CD4-positive, CD25-positive, alpha-beta regulatory T cell (primary cell): ENCODE measurements around the gene BAZ2B. TPM values are rescaled to one million over a fixed set of nuclear protein-coding genes. Genes with fewer than 3 reads are reported as not detected.
A peak's percentile ranks its signal among the peaks of the same experiment; 100 is the strongest.

Experiments used
- ATAC-seq, 2 donors: fragments of 150-1000 bp; cut with Tn5 transposase; one replicate each; pipeline ENCODE4 v1.10.0; 2021; ENCODE audit warnings: low read depth in 2 of 2, moderate number of reproducible peaks in 2 of 2, moderate library complexity in 1 of 2
- DNase-seq, 3 donors: peaks; one replicate each; pipeline versions ENCODE4 v3.0.0 to v3.0.0-alpha.2; 2012 to 2022; ENCODE audit warnings: mixed read lengths in 1 of 3
- H3K27ac ChIP-seq: one replicate; pipeline ENCODE4 v1.7.0; 2013; ENCODE audit warnings: mild to moderate bottlenecking, low read length; ENCODE audit not compliant: insufficient read depth, poor library complexity, severe bottlenecking
- H3K27me3 ChIP-seq: one replicate; pipeline ENCODE4 v1.7.0; 2013; ENCODE audit warnings: low read length; ENCODE audit not compliant: control insufficient read depth, insufficient read depth
- H3K36me3 ChIP-seq: one replicate; pipeline ENCODE4 v1.7.0; 2013; ENCODE audit warnings: mild to moderate bottlenecking, low read length, moderate library complexity; ENCODE audit not compliant: control insufficient read depth, insufficient read depth
- H3K4me1 ChIP-seq: 2 replicates; pipeline ENCODE4 v1.7.0; 2013; ENCODE audit warnings: mild to moderate bottlenecking, low read length; ENCODE audit not compliant: insufficient read depth, control insufficient read depth, poor library complexity, severe bottlenecking
- H3K4me3 ChIP-seq: one replicate; pipeline ENCODE4 v1.7.0; 2013; ENCODE audit warnings: low read depth, mild to moderate bottlenecking, low read length, moderate library complexity
- H3K9me3 ChIP-seq, 2 experiments: 1 replicate in 1 of 2; 2 replicates in 1 of 2; pipeline ENCODE4 v1.7.0; 2013; ENCODE audit warnings: low read length in 2 of 2, mild to moderate bottlenecking in 1 of 2, moderate library complexity in 1 of 2; ENCODE audit not compliant: control insufficient read depth in 2 of 2
- H3K27ac Mint-ChIP-seq, 3 donors: one replicate each; pipeline ENCODE4 v1.8.0; 2020 to 2022; ENCODE audit warnings: mild to moderate bottlenecking in 3 of 3, mixed read lengths in 3 of 3, moderate library complexity in 2 of 3
- H3K27me3 Mint-ChIP-seq: one replicate; pipeline ENCODE4 v1.8.0; 2022; ENCODE audit warnings: mild to moderate bottlenecking, mixed read lengths
- H3K36me3 Mint-ChIP-seq: one replicate; pipeline ENCODE4 v1.8.0; 2020; ENCODE audit warnings: mixed read lengths
- H3K4me1 Mint-ChIP-seq, 4 donors: one replicate each; pipeline ENCODE4 v1.8.0; 2020 to 2022; ENCODE audit warnings: mixed read lengths in 4 of 4, mild to moderate bottlenecking in 1 of 4
- H3K4me3 Mint-ChIP-seq, 4 donors: one replicate each; pipeline ENCODE4 v1.8.0; 2020 to 2022; ENCODE audit warnings: mild to moderate bottlenecking in 4 of 4, mixed read lengths in 4 of 4, moderate library complexity in 3 of 4
- H3K9me3 Mint-ChIP-seq, 7 donors: one replicate each; pipeline ENCODE4 v1.8.0; 2020 to 2022; ENCODE audit warnings: mixed read lengths in 7 of 7, mild to moderate bottlenecking in 3 of 7, moderate library complexity in 2 of 7
- polyA plus RNA-seq, 4 donors: library from polyadenylated mRNA; unstranded; fragments of 300-500 nt; fragmentation: Illumina TruSeq; gene quantifications; one replicate each; pipeline ENCODE4 v1.2.3, GENCODE V29; 2021
- total RNA-seq: library from RNA; stranded (reverse); gene quantifications from one replicate; pipeline ENCODE4 v1.2.3, GENCODE V29; 2022

The BAZ2B gene
- total and polyA plus RNA-seq, 5 donors from 2014 or later, result 7.8 to 39.6 (median 9.6) TPM

DNA sequence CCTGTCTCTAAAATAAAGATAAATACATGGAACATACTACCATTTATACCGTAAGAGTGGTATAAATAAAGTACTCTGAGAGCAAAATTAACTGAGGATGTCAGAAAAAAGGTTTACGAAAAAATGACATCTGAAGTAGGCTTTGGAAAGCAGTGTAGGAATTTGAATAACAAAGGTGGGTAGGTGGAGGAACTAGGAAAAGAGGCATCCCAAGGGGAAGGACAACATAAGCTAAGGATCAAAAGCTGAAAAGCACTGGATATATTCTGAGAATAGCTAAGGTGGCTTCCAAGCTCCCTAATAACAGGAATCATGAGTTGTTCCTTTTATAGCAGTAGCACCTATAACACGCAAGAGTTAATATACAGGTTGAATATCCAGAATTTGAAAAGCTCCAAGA lies 91.3 kb downstream of the BAZ2B start:
- Histone ChIP-seq H3K27me3 (no peaks in the 10 kb centered on the region), H3K4me3 (no peak overlapping the region), H3K36me3 (no peaks in the 10 kb centered on the region), H3K4me1 (no peaks in the 10 kb centered on the region), H3K9me3 (no peaks in the 10 kb centered on the region), H3K27ac (no peak overlapping the region)
- Mint-ChIP-seq H3K4me1 (peaks cover 0 to 3% (median 0%) of the 10 kb centered on the region in 4 donors), H3K9me3 (peaks cover 0 to 1% (median 0%) of the 10 kb centered on the region in 7 donors), H3K27me3 (no peaks in the 10 kb centered on the region), H3K4me3 (no peak overlapping the region), H3K27ac (no peak overlapping the region), H3K36me3 (peaks cover 3% of the 10 kb centered on the region)
- ATAC-seq (no peak), DNase-seq (no peak)

DNA sequence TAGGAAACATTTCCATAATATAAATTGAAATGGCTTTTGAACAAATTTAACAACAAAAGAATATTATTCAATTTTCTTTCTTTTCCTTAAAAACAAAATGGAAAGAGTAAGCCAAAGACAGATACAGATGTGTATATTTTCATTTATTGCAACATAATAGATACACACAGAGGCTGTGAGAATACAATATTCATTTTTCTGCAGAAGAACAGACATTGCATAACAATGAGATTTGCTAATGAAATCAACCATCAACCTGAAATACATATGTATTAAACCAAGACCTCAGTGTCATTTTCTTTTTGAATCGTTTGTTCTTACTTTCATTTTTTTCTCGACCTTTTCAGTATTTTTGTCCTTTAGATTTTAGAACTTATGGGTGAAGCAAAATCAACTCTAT lies 95.1 kb downstream of the BAZ2B start:
- Histone ChIP-seq H3K4me1 (peaks cover under 1% of the 10 kb centered on the region), H3K4me3 (no peak overlapping the region), H3K9me3 (no peaks in the 10 kb centered on the region), H3K27ac (no peak overlapping the region), H3K27me3 (no peaks in the 10 kb centered on the region), H3K36me3 (no peaks in the 10 kb centered on the region)
- H3K27ac Mint-ChIP-seq, result peak overlapping the region in 1 of 3 donors; percentile 0
- no peaks in the 10 kb centered on the region for H3K36me3 Mint-ChIP-seq
- DNase-seq, result no peak
- H3K4me1 Mint-ChIP-seq, result peaks cover 5 to 8% (median 6%) of the 10 kb centered on the region in 4 donors
- H3K27me3 Mint-ChIP-seq, result no peaks in the 10 kb centered on the region
- H3K9me3 Mint-ChIP-seq, result peaks cover 0 to 1% (median 0%) of the 10 kb centered on the region in 7 donors
- no peak for ATAC-seq
- no peak overlapping the region for H3K4me3 Mint-ChIP-seq

DNA sequence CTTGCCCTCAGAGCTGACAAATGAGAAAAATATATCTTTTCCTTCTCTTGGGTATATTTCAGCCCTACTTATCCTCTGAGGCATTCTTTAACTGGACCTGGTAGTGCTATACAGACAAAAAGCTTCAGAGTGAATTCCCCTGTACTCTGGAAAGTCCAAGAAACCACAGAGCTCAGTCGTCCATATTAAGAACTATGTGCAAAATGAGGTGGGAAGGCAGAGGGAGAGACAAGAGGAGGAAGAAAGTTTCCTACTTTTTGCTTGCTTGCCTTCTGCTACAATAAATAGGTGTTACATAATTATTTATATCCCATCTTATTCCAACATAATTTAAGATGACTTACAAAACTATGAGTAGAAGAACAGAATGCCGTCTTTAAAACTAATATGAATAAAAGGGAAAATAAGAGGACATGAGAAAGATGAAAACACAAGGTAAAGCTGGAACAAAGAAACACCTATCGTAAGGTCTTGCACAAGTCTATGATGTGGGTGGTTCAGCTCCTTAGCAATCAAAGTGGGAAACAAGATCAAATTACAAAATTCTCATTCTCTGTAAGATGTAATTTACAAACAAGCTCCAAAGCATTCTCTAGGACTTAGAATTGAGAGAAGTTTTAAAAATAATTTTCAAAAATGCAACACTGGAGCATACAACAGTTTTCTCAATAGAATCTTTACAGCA lies 97.9 kb downstream of the BAZ2B start:
- Mint-ChIP-seq H3K27me3 (no peaks in the 10 kb centered on the region), H3K36me3 (peaks cover under 1% of the 10 kb centered on the region), H3K4me3 (no peak overlapping the region), H3K9me3 (peaks cover 0 to 1% (median 0%) of the 10 kb centered on the region in 7 donors), H3K27ac (no peak overlapping the region), H3K4me1 (peaks cover 17 to 30% (median 23%) of the 10 kb centered on the region in 4 donors)
- DNase-seq (no peak), ATAC-seq (no peak)
- no peaks in the 10 kb centered on the region for H3K9me3 ChIP-seq
- no peak overlapping the region for H3K27ac ChIP-seq
- no peaks in the 10 kb centered on the region for H3K36me3 ChIP-seq
- no peaks in the 10 kb centered on the region for H3K27me3 ChIP-seq
- H3K4me1 ChIP-seq, result peaks cover 19% of the 10 kb centered on the region
- no peak overlapping the region for H3K4me3 ChIP-seq

- H3K27me3 ChIP-seq, result no peaks in the 10 kb centered on the region
- Mint-ChIP-seq H3K27me3 (no peaks in the 10 kb centered on the region), H3K27ac (peak overlapping the region; percentile 79 to 96 (median 93)), H3K4me3 (peak overlapping the region; percentile 82 to 87 (median 84)), H3K4me1 (peaks cover 25 to 38% (median 31%) of the 10 kb centered on the region in 4 donors), H3K9me3 (peaks cover 0 to 1% (median 0%) of the 10 kb centered on the region in 7 donors), H3K36me3 (peaks cover 3% of the 10 kb centered on the region)
- ATAC-seq (peak; percentile 92 to 94), DNase-seq (peak in 2 of 3 donors; percentile 70 to 81)
- H3K36me3 ChIP-seq, result no peaks in the 10 kb centered on the region
- no peaks in the 10 kb centered on the region for H3K9me3 ChIP-seq
- peak overlapping the region; percentile 62 for H3K27ac ChIP-seq
- H3K4me1 ChIP-seq, result peaks cover 19% of the 10 kb centered on the region
- peak overlapping the region; percentile 100 for H3K4me3 ChIP-seq
Observed at GRCh38 chr2:159516241-159516758, 100.0 kb downstream of the BAZ2B start.

- Histone ChIP-seq H3K4me1 (peaks cover 19% of the 10 kb centered on the region), H3K4me3 (peak overlapping the region; percentile 100), H3K36me3 (no peaks in the 10 kb centered on the region), H3K27ac (no peak overlapping the region), H3K9me3 (no peaks in the 10 kb centered on the region), H3K27me3 (no peaks in the 10 kb centered on the region)
- Mint-ChIP-seq H3K27ac (peak overlapping the region in 2 of 3 donors; percentile 29 to 31), H3K27me3 (no peaks in the 10 kb centered on the region), H3K9me3 (peaks cover 0 to 1% (median 0%) of the 10 kb centered on the region in 7 donors), H3K4me1 (peaks cover 25 to 38% (median 31%) of the 10 kb centered on the region in 4 donors), H3K4me3 (peak overlapping the region; percentile 59 to 87 (median 82)), H3K36me3 (peaks cover 3% of the 10 kb centered on the region)
- ATAC-seq (no peak), DNase-seq (peak in 1 of 3 donors; percentile 22)
Observed at GRCh38 chr2:159515441-159515840, 100.9 kb downstream of the BAZ2B start.

- Mint-ChIP-seq H3K36me3 (peaks cover 3% of the 10 kb centered on the region), H3K27ac (peak overlapping the region in 2 of 3 donors; percentile 1 to 17), H3K4me1 (peaks cover 27 to 38% (median 32%) of the 10 kb centered on the region in 4 donors), H3K27me3 (no peaks in the 10 kb centered on the region), H3K9me3 (peaks cover 0 to 1% (median 0%) of the 10 kb centered on the region in 7 donors), H3K4me3 (peak overlapping the region in 3 of 4 donors; percentile 30 to 66 (median 44))
- H3K4me1 ChIP-seq, result peaks cover 19% of the 10 kb centered on the region
- H3K9me3 ChIP-seq, result no peaks in the 10 kb centered on the region
- no peaks in the 10 kb centered on the region for H3K36me3 ChIP-seq
- no peaks in the 10 kb centered on the region for H3K27me3 ChIP-seq
- ATAC-seq (no peak), DNase-seq (no peak)
- no peak overlapping the region for H3K27ac ChIP-seq
- H3K4me3 ChIP-seq, result peak overlapping the region; percentile 100
Observed at GRCh38 chr2:159513745-159514144, 102.6 kb downstream of the BAZ2B start.

DNA sequence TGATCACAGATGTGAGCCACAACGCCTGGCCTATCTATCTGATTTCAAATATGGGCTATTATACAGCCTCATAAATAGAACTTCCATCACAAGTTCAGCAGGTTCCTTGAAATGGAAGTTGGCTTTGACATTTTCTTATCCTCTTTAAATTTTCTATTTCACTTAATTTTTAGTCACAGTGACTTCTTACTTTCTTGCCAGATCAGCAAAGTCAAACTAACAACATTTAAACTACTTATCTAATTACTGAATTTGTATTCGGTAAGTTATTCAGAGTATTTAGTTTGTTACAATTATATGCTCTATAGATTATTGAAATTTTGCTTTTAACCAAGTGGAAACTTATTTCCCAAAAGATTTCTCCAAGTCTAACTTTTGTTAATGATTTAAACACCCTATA lies 108.2 kb downstream of the BAZ2B start:
- no peaks in the 10 kb centered on the region for H3K27me3 Mint-ChIP-seq
- no peaks in the 10 kb centered on the region for H3K27me3 ChIP-seq
- no peak overlapping the region for H3K4me3 Mint-ChIP-seq
- no peaks in the 10 kb centered on the region for H3K9me3 ChIP-seq
- DNase-seq (no peak), ATAC-seq (no peak)
- no peaks in the 10 kb centered on the region for H3K36me3 ChIP-seq
- H3K27ac Mint-ChIP-seq, result no peak overlapping the region
- peaks cover 20 to 38% (median 31%) of the 10 kb centered on the region in 4 donors for H3K4me1 Mint-ChIP-seq
- H3K27ac ChIP-seq, result no peak overlapping the region
- no peak overlapping the region for H3K4me3 ChIP-seq
- H3K36me3 Mint-ChIP-seq, result peaks cover 2% of the 10 kb centered on the region
- H3K9me3 Mint-ChIP-seq, result no peaks in the 10 kb centered on the region
- no peaks in the 10 kb centered on the region for H3K4me1 ChIP-seq
